K562 (cell line): ENCODE data around the gene LRPAP1. TPM values are rescaled to one million over a fixed set of nuclear protein-coding genes. Genes with fewer than 3 reads are reported as not detected.

Experiments
- ATAC-seq: fragments of 200-7000 bp; cut with Tn5 transposase; 3 replicates; pipeline ENCODE4 v1.9.1; 2020; ENCODE audit warnings: moderate library complexity
- BruUV-seq: library from RNA; stranded (reverse); fragments of 400-500 nt; replicated peaks from 2 replicates; lab custom pipeline; 2021; lab: Mats Ljungman, UMichigan
- CTCF ChIA-PET: fragments of 300-600 bp; formaldehyde crosslinking; extraction: SDS; loops from one replicate; lab custom pipeline; 2021; ENCODE audit warnings: low intra/inter-chr PET ratio; lab: Yijun Ruan, JAX
- POLR2A ChIA-PET: fragments of 300-600, 350-650 bp; sonication (Branson Sonifier 250); formaldehyde crosslinking; extraction: SDS; loops from one replicate; lab custom pipeline; 2021; ENCODE audit warnings: antibody characterized with exemption, inconsistent platforms; lab: Yijun Ruan, JAX
- DNase-seq, 4 experiments: peaks; one replicate each; pipeline versions ENCODE4 v3.0.0 to v3.0.0-alpha.2; 2011 to 2018; ENCODE audit warnings: low spot score in 3 of 4, mixed read lengths in 3 of 4; ENCODE audit errors: extremely low read depth in 1 of 4
- FAIRE-seq: peaks from 2 replicates; lab custom pipeline; 2011; peaks lifted over from hg19 to GRCh38; lab: Jason Lieb, UNC
- H2AFZ ChIP-seq: 2 replicates; pipeline ENCODE4 v1.6.0; 2011; ENCODE audit warnings: low read depth, low read length, control low read depth, inconsistent platforms
- H3K27ac ChIP-seq: fragments of 200-600 bp; 3 replicates; pipeline ENCODE4 v1.8.0; 2011; ENCODE audit warnings: low read depth, mild to moderate bottlenecking, control low read depth, inconsistent platforms, low read length, moderate library complexity, mixed read lengths; ENCODE audit errors: extremely low read depth
- H3K27me3 ChIP-seq, 2 experiments: fragments of 300-600 bp in 1 of 2; 2 replicates in 1 of 2; 3 replicates in 1 of 2; pipeline versions ENCODE4 v1.6.0 to v1.8.0; 2011; ENCODE audit warnings: inconsistent platforms in 2 of 2, low read length in 2 of 2, mild to moderate bottlenecking in 1 of 2, mixed read lengths in 1 of 2, moderate library complexity in 1 of 2; ENCODE audit not compliant: control insufficient read depth in 2 of 2, insufficient read depth in 2 of 2
- H3K36me3 ChIP-seq: fragments of 300-600 bp; 3 replicates; pipeline ENCODE4 v1.8.0; 2011; ENCODE audit warnings: mild to moderate bottlenecking, low read length, inconsistent platforms; ENCODE audit not compliant: control insufficient read depth, insufficient read depth
- H3K4me1 ChIP-seq, 2 experiments: fragments of 200-600 bp in 1 of 2; replicated peaks in 1 of 2; 2 replicates in 1 of 2; 3 replicates in 1 of 2; pipeline versions ENCODE4 v1.5.1 to v1.8.0; 2011; ENCODE audit warnings: inconsistent platforms in 2 of 2, low read length in 2 of 2, mild to moderate bottlenecking in 1 of 2, mixed read lengths in 1 of 2, moderate library complexity in 1 of 2; ENCODE audit not compliant: control insufficient read depth in 2 of 2, insufficient read depth in 2 of 2
- H3K4me2 ChIP-seq: 2 replicates; pipeline ENCODE4 v1.6.1; 2011; ENCODE audit warnings: low read length, control low read depth, inconsistent platforms, mixed read lengths; ENCODE audit not compliant: insufficient read depth
- H3K4me3 ChIP-seq: fragments of 200-600 bp; sonication (generic), shearing (Covaris generic); 2 replicates; pipeline ENCODE4 v1.5.1; 2016; ENCODE audit warnings: control low read depth, inconsistent platforms
- H3K79me2 ChIP-seq: fragments of 200-600 bp; 3 replicates; pipeline ENCODE4 v1.8.0; 2011; ENCODE audit warnings: low read length, inconsistent platforms; ENCODE audit not compliant: control insufficient read depth, insufficient read depth
- H3K9ac ChIP-seq, 2 experiments: 2 replicates each; pipeline versions ENCODE4 v1.6.0 to v1.6.1; 2011; ENCODE audit warnings: low read depth in 2 of 2, low read length in 2 of 2, control low read depth in 1 of 2, inconsistent platforms in 1 of 2, mild to moderate bottlenecking in 1 of 2, mixed read lengths in 1 of 2; ENCODE audit not compliant: insufficient read depth in 1 of 2
- H3K9me1 ChIP-seq: one replicate; pipeline ENCODE4 v1.6.0; 2011; ENCODE audit warnings: inconsistent platforms, mild to moderate bottlenecking, low read length, moderate library complexity; ENCODE audit not compliant: control insufficient read depth, insufficient read depth
- H3K9me3 ChIP-seq: replicated peaks from 2 replicates; pipeline ENCODE4 v1.5.1; 2011; ENCODE audit warnings: low read depth, low read length, inconsistent platforms; ENCODE audit not compliant: control insufficient read depth, insufficient read depth
- H4K20me1 ChIP-seq: replicated peaks from 2 replicates; pipeline ENCODE4 v1.6.1; 2011; ENCODE audit warnings: low read length, inconsistent platforms, mixed read lengths; ENCODE audit not compliant: control insufficient read depth, insufficient read depth
- POLR2G ChIP-seq: fragments of 200-400 bp; formaldehyde crosslinking; IDR thresholded peaks from 2 replicates; pipeline ENCODE4 v1.6.1; 2017; ENCODE audit warnings: low read depth, mild to moderate bottlenecking, antibody characterized with exemption, low read length, moderate library complexity
- POU5F1 ChIP-seq: fragments of 150-350 bp; IDR thresholded peaks from 2 replicates; pipeline ENCODE4 v1.6.1; 2014; ENCODE audit warnings: borderline replicate concordance, low read length, low read depth, mild to moderate bottlenecking; ENCODE audit not compliant: partially characterized antibody
- SMAD1 ChIP-seq: fragments of 150-350 bp; IDR thresholded peaks from 2 replicates; pipeline ENCODE4 v1.6.1; 2014; ENCODE audit warnings: low read length, low read depth; ENCODE audit not compliant: partially characterized antibody
- ZNF24 ChIP-seq: fragments of 450-650 bp; IDR thresholded peaks from 2 replicates; pipeline ENCODE4 v1.6.1; 2016
- WGBS: fragments of 100-300 bp; shearing (Covaris generic); methylation state at CpG from one replicate; pipeline ENCODE4 v1.1.6; 2016; ENCODE audit warnings: low coverage, mixed read lengths; ENCODE audit not compliant: insufficient coverage; ENCODE audit errors: missing lambda C conversion rate; 5-methylcytosine and 5-hydroxymethylcytosine counted together
- in situ Hi-C: fragments of 300-500 bp; cut with MboI; formaldehyde crosslinking; loops from 4 replicates; pipeline ENCODE4 v1.15.0; 2018; ENCODE audit warnings: inconsistent platforms, mixed read lengths
- intact Hi-C: fragments of 100-400 bp; cut with micrococcal nuclease; formaldehyde crosslinking; loops from 2 replicates; pipeline ENCODE4 v1.14.2; 2022
- polyA plus RNA-seq, 8 experiments: library from polyadenylated mRNA; depleted of rRNA in 4 of 8; stranded (reverse) in 5 of 8; unstranded in 3 of 8; fragments of >200 nt; fragmentation: Nextera tagmentation in 2 of 8; fragmentation: Illumina TruSeq in 1 of 8; extraction: Ambion mirVana in 2 of 8; extraction: Trizol in 1 of 8; gene quantifications; 2 replicates each; pipeline versions ENCODE4 v1.2.1 to v1.2.3, GENCODE V29; 2011 to 2014; ENCODE audit warnings: inconsistent platforms in 1 of 8, missing spikeins in 1 of 8
- total RNA-seq, 7 experiments: library from RNA; depleted of rRNA in 6 of 7; stranded (reverse); fragments of >200 nt in 6 of 7; fragmentation: Illumina TruSeq in 2 of 7; extraction: Trizol in 2 of 7; gene quantifications; 2 replicates each; pipeline versions ENCODE4 v1.2.1 to v1.2.3, GENCODE V29; 2011 to 2021; ENCODE audit warnings: low replicate concordance in 1 of 7

LRPAP1 gene
- total and polyA plus RNA-seq, 9 of the 15 experiments (the other 6 are each of a cell fraction or from before 2014, with no cell fraction given): 1.1 to 75.5 (median 41.8) TPM

DNA sequence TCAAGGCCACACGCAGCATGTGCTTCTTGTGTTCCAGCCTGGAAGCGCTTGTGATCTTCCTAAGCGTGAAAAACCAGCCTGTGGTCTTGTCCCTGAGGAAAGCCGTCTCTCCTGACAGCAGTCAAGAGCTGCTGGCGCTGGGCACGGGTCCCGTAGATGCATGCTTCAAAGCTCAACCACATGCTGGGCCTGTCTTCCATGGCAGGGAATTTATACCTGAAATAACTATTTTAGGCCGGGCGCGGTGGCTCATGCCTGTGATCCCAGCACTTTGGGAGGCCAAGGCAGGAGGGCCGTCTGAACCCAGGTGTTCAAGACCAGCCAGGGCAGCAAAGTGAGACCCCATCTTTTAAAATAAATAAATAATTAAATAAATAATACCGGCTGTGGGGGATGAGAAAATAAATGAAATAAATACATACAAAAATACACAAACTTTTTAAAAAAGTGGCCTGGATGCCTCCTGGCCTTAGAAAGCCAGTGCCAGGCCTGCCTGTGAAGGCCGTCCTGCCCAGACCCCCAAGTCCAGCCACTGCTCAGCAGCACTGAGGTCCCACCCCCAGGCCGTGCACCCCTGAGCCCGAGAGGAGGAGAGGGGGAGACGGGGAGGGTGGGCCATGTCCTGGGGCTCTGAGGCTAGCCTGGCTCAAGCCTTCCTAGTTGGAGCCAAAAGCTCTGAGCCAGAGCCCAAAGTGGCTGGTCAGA is 10.4 kb downstream of the LRPAP1 start:
- Histone ChIP-seq H3K9ac (no peak overlapping the region; a peak in 2 of 4 replicates), H3K79me2 (no peaks in the 10 kb centered on the region; the same call in 2 of the 3 replicates), H3K36me3 (peaks cover 80% of the 10 kb centered on the region; the same call in 2 of the 3 replicates), H3K4me1 (peaks cover 0 to 21% of the 10 kb centered on the region in 2 experiments; a peak in 2 of 5 replicates), H3K4me3 (no peak overlapping the region), H4K20me1 (peaks cover 7% of the 10 kb centered on the region; the same call in 1 of the 2 replicates), H3K9me3 (no peaks in the 10 kb centered on the region), H3K27me3 (no peaks in the 10 kb centered on the region), H2AFZ (no peak overlapping the region), H3K4me2 (no peak overlapping the region), H3K27ac (no peak overlapping the region), H3K9me1 (no peaks in the 10 kb centered on the region)
- 93% methylated on average over 15 of the region's 16 CpGs for WGBS
- BruUV-seq: no TSS peak
- ATAC-seq (no peak), DNase-seq (no peak), FAIRE-seq (no peak)
- in situ Hi-C loops (no loop called here), intact Hi-C loops (no loop called here)
- POLR2A ChIA-PET: interaction anchor here (1.4 kb wide), 1 partner anchor 8 kb away, joined by 6 read pairs; no protein-coding TSS in a partner anchor
- TF ChIP-seq ZNF24 (no peak), POU5F1 (no peak)
- CTCF ChIA-PET: no interaction called here

DNA sequence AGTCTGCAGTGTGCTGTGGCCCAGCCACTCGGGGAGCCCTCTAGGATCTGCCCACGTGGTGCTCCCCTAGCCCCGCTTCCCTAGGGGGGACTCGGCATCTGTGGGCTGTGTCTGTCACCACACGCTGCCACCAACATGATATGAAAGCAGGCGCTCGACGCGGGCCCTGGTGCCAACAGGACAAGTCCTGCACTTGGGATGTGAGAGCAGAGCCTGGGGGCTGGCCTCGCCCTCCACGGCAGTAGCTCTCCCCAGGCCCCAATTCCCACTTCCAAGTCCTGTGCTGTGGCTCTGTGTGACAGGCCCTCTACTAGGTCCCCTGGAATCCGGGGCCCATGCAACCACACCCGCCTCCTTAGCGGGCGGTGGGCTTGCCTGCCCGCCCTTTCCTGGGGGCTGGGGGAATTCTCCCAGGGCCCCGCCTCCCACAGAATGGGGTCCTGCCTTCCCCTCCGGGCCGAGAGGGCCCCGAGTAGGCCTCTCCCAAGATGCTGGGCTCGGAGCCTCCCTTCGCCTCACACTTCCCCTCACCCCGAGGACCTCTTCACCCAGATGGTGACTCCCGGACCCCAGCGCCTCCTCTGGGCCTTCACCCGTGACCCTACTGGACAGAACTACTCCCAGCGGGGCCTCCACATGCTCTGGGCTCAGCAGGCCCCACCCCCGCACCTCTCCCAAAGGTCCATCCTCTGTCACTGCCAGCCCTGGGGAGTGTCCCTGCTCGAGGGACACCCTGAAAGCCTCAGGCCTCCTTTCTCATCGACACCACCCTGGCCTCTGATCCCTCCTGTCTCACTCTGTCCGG is 11.2 kb downstream of the LRPAP1 start:
- no peak overlapping the region for H3K27ac ChIP-seq
- H3K9ac ChIP-seq: no peak overlapping the region; a peak in 1 of 4 replicates
- H3K4me3 ChIP-seq: no peak overlapping the region
- no peak overlapping the region for H3K4me2 ChIP-seq
- BruUV-seq: no TSS peak
- H2AFZ ChIP-seq: no peak overlapping the region
- no peaks in the 10 kb centered on the region for H3K79me2 ChIP-seq
- no peak for FAIRE-seq
- in situ Hi-C loops: no loop called here
- no peaks in the 10 kb centered on the region for H3K9me1 ChIP-seq
- ChIA-PET CTCF (no interaction called here), POLR2A (interaction anchor here (0.6 kb wide), 1 partner anchor 11 kb away, joined by 3 read pairs; no protein-coding TSS in a partner anchor)
- no peaks in the 10 kb centered on the region for H3K9me3 ChIP-seq
- 94% methylated on average over 30 of the region's 31 CpGs for WGBS
- intact Hi-C loops: no loop called here
- no peaks in the 10 kb centered on the region for H3K27me3 ChIP-seq
- no peak for ATAC-seq
- TF ChIP-seq SMAD1: no peak
- 0 out of 2 replicates have a peak, but pooled peaks have one; percentile 37 for TF ChIP-seq POLR2G
- DNase-seq: no peak
- H3K4me1 ChIP-seq: peaks cover 0 to 23% of the 10 kb centered on the region in 2 experiments; a peak in 2 of 5 replicates
- peaks cover 7% of the 10 kb centered on the region; the same call in 1 of the 2 replicates for H4K20me1 ChIP-seq
- H3K36me3 ChIP-seq: peaks cover 88% of the 10 kb centered on the region; the same call in 2 of the 3 replicates
